Measurements from ENCODE around the gene USP6NL. TPM values are rescaled to one million over a fixed set of nuclear protein-coding genes. Genes with fewer than 3 reads are reported as not detected.

USP6NL gene
- polyA plus RNA-seq, 1 experiment, result 13.0 TPM

DNA sequence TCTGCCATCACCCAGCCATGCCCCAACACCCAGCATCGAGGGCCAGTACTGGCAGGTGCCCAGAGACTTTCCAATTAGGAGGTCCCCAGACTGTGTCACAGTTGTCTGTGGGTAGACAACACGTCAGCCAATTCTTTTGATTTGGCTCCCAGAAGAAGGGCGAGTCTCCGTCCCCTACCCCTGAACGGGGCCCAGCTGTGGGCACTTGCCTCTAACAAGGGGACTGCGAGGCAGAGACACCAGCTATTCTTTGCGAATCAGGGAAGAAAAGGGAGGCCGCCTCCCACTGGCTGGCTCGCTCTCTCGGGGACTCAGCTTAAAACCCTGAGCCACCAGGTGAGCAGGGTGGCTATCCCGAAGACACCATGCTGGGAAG, 167.3 kb downstream of the USP6NL start:
- ChIA-PET POLR2A (no interaction called here), CTCF (no interaction called here)
- Histone ChIP-seq H3K9me3 (ENCODE audit: control insufficient read depth, insufficient read depth, low read length) (no peaks in the 10 kb centered on the region; the same call in 1 of the 2 replicates), H3K4me3 (ENCODE audit: low read depth, low read length) (no peak overlapping the region), H3K27ac (ENCODE audit: low read depth, low read length) (no peak overlapping the region), H3K27me3 (ENCODE audit: control insufficient read depth, insufficient read depth, low read length) (peaks cover 13% of the 10 kb centered on the region)
- DNase-seq (ENCODE audit: low read depth, low spot score), result no peak
- TF ChIP-seq, protein P1, sequence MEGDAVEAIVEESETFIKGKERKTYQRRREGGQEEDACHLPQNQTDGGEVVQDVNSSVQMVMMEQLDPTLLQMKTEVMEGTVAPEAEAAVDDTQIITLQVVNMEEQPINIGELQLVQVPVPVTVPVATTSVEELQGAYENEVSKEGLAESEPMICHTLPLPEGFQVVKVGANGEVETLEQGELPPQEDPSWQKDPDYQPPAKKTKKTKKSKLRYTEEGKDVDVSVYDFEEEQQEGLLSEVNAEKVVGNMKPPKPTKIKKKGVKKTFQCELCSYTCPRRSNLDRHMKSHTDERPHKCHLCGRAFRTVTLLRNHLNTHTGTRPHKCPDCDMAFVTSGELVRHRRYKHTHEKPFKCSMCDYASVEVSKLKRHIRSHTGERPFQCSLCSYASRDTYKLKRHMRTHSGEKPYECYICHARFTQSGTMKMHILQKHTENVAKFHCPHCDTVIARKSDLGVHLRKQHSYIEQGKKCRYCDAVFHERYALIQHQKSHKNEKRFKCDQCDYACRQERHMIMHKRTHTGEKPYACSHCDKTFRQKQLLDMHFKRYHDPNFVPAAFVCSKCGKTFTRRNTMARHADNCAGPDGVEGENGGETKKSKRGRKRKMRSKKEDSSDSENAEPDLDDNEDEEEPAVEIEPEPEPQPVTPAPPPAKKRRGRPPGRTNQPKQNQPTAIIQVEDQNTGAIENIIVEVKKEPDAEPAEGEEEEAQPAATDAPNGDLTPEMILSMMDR (IDR thresholded peaks at IDR 0.05; ENCODE audit: low read depth, low read length), result no peak

DNA sequence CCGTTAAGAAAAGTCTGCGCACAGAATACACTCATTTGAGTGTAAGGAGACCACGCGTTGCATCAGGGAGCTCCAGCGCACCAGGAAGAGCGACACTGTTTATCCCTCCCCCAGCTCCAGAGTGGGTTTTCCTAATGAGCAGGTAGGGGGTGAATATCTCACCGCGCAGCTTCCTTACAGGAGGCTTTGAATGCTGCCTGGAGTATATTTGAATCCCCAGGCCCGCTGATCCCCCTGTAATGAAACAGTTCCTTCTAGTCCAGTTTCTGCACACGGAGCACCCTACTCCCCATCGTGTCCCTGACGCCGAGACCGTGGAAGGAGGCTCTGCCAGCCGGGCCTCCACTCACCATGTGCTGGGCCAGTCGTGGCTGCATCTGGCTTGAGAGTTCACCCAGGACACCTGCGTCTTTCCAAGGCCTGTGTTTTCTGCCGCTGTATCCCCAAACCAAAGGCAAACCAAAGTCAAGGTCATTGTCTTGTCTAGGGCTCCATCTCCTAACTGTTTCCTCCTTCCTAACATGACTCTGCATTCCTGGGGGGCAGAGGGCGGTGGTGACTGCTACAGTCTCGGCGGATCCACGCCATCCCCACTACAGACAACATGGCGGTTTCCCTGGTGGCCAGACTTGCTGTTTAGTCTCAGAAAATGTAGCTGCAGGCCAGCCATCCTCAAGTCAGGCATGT, 167.8 kb downstream of the USP6NL start:
- Histone ChIP-seq H3K9me3 (ENCODE audit: control insufficient read depth, insufficient read depth, low read length) (no peaks in the 10 kb centered on the region; the same call in 1 of the 2 replicates), H3K27me3 (ENCODE audit: control insufficient read depth, insufficient read depth, low read length) (peaks cover 15% of the 10 kb centered on the region), H3K27ac (ENCODE audit: low read depth, low read length) (no peak overlapping the region), H3K4me3 (ENCODE audit: low read depth, low read length) (no peak overlapping the region)
- ChIA-PET CTCF (no interaction called here), POLR2A (no interaction called here)
- TF ChIP-seq, protein P1 (IDR thresholded peaks at IDR 0.05; ENCODE audit: low read depth, low read length), result no peak
- DNase-seq (ENCODE audit: low read depth, low spot score), result no peak

DNA sequence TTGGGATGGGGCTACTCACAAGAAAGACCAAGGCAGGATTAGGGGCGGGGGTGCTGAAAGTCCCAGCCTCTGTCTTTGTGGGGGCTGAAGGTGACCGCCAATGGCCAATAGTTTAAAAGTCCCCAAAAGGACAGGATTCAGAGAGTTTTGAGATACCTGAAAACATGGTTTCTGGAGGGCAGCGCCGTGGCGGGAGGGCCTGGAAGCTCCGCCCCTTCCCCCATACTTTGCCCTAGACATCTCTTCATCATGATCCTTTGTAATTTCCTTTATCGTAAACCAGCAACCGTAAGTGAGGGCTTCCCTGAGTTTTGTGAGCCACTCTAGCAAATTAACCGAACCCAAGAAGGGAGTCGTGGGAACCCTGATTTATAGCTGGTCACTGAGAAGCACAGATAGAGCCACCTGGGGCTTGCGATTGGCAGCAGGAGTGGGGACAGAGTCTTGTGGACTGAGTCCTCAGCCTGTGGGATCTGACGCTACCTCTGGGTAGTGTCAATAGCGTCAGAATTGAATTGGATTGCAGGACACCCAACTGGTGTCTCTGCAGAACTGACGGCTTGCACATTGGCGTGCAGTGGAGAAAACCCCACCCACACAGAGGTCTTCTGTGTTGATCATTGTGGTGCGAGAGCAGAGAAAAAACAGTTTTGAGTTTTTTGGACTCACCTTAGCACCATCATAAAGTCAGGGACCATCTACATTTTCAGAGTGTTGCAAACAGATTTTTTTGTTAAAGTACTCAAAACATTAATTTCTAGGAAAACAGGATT, 169.3 kb downstream of the USP6NL start:
- ChIA-PET POLR2A (no interaction called here), CTCF (no interaction called here)
- TF ChIP-seq, protein P1 (IDR thresholded peaks at IDR 0.05; ENCODE audit: low read depth, low read length), result no peak

DNA sequence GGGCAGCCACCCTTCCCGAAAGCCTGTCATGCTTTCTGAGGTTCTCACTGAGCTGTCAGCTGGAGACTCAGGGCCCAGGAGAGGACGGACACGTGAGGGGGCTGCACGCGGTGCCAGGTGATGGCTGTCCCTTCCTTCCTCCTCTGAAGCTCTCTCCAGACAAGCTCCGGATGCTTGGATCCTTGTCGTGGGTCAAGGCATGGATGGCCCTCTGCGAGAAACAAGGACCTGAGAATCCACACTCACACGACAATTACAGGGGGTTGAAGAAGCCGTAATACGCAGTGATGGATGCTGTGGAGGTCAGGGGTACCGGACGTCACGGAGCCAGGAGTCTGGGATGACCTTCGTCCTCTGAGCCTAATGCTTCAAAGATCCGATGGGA, 170.3 kb downstream of the USP6NL start:
- ChIA-PET POLR2A (no interaction called here), CTCF (no interaction called here)
- Histone ChIP-seq H3K9me3 (ENCODE audit: control insufficient read depth, insufficient read depth, low read length) (no peaks in the 10 kb centered on the region; the same call in 1 of the 2 replicates), H3K4me3 (ENCODE audit: low read depth, low read length) (no peak overlapping the region), H3K27ac (ENCODE audit: low read depth, low read length) (no peak overlapping the region), H3K27me3 (ENCODE audit: control insufficient read depth, insufficient read depth, low read length) (peaks cover 9% of the 10 kb centered on the region)
- no peak for DNase-seq (ENCODE audit: low read depth, low spot score)
- TF ChIP-seq, protein P1 (IDR thresholded peaks at IDR 0.05; ENCODE audit: low read depth, low read length), result no peak

More for the DNA sequence above, 169.3 kb downstream of the USP6NL start:
- DNase-seq (ENCODE audit: low read depth, low spot score), result no peak
- Histone ChIP-seq H3K4me3 (ENCODE audit: low read depth, low read length) (no peak overlapping the region), H3K9me3 (ENCODE audit: control insufficient read depth, insufficient read depth, low read length) (no peaks in the 10 kb centered on the region; the same call in 1 of the 2 replicates), H3K27me3 (ENCODE audit: control insufficient read depth, insufficient read depth, low read length) (peaks cover 9% of the 10 kb centered on the region), H3K27ac (ENCODE audit: low read depth, low read length) (no peak overlapping the region)
